HCT116 (cell line): Measurements from ENCODE around the gene MDFIC2.

Source experiments
- EZH2 ChIP-seq: fragments of 200-600 bp; sonication (generic); IDR thresholded peaks from 2 replicates; pipeline ENCODE4 v1.6.1; 2017; ENCODE audit warnings: antibody characterized with exemption, mixed run types
- POLR2A ChIP-seq: IDR thresholded peaks from 2 replicates; pipeline ENCODE4 v1.7.0; 2011; ENCODE audit warnings: borderline replicate concordance; ENCODE audit not compliant: insufficient read depth, insufficient read length; ENCODE audit errors: extremely low read depth
- SIN3A ChIP-seq: IDR thresholded peaks from 2 replicates; pipeline ENCODE4 v1.6.1; 2012; ENCODE audit warnings: low read depth
- ZFX ChIP-seq: fragments of 450-650 bp; IDR thresholded peaks from 2 replicates; pipeline ENCODE4 v1.6.1; 2017
- TF ChIP-seq, protein P1 (sequence below), 3 experiments: fragments of 200-600 bp in 1 of 3; sonication (generic) in 1 of 3; IDR thresholded peaks in 2 of 3; conservative IDR thresholded peaks in 1 of 3; 2 replicates each; pipeline ENCODE4 v1.5.1; 2012 to 2017; ENCODE audit warnings: low read depth in 2 of 3, low read length in 2 of 3, antibody characterized with exemption in 1 of 3, borderline replicate concordance in 1 of 3, control low read depth in 1 of 3, mild to moderate bottlenecking in 1 of 3, mixed read lengths in 1 of 3, mixed run types in 1 of 3, moderate library complexity in 1 of 3; ENCODE audit not compliant: insufficient read depth in 1 of 3
- TF ChIP-seq, protein P2 (sequence below): IDR thresholded peaks from 2 replicates; pipeline ENCODE4 v1.6.1; 2012; ENCODE audit warnings: low read depth

DNA sequence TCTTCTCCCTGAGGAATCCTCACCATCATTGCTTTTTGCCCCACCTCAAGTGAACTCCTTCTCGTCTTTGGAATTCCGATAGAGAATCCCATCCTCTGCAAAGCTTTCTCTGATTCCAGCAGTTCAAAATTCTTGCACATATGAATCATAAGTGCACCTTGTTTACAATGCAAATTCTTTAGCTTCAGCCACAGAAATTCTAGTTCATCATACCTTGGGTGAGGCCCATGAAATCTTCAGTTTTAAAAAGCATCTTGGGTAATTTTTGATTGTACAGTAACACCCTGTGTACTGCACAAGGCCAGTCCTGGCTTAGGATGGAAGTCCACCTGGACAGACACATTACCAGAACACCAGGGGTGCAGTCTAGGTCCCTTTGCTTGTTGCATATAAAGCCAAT, 30.8 kb downstream of the MDFIC2 start:
- TF ChIP-seq POLR2A, result no peak
- TF ChIP-seq EZH2, result no peak
- no peak for TF ChIP-seq SIN3A
- no peak for TF ChIP-seq ZFX
- TF ChIP-seq, protein P1, sequence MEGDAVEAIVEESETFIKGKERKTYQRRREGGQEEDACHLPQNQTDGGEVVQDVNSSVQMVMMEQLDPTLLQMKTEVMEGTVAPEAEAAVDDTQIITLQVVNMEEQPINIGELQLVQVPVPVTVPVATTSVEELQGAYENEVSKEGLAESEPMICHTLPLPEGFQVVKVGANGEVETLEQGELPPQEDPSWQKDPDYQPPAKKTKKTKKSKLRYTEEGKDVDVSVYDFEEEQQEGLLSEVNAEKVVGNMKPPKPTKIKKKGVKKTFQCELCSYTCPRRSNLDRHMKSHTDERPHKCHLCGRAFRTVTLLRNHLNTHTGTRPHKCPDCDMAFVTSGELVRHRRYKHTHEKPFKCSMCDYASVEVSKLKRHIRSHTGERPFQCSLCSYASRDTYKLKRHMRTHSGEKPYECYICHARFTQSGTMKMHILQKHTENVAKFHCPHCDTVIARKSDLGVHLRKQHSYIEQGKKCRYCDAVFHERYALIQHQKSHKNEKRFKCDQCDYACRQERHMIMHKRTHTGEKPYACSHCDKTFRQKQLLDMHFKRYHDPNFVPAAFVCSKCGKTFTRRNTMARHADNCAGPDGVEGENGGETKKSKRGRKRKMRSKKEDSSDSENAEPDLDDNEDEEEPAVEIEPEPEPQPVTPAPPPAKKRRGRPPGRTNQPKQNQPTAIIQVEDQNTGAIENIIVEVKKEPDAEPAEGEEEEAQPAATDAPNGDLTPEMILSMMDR (IDR thresholded peaks at IDR 0.05 in 2 of 3, conservative IDR thresholded peaks at IDR 0.05 in 1 of 3; ENCODE audit: borderline replicate concordance in 1 of 3, insufficient read depth in 1 of 3, low read depth in 2 of 3, low read length in 2 of 3), result no peak
- TF ChIP-seq, protein P2, sequence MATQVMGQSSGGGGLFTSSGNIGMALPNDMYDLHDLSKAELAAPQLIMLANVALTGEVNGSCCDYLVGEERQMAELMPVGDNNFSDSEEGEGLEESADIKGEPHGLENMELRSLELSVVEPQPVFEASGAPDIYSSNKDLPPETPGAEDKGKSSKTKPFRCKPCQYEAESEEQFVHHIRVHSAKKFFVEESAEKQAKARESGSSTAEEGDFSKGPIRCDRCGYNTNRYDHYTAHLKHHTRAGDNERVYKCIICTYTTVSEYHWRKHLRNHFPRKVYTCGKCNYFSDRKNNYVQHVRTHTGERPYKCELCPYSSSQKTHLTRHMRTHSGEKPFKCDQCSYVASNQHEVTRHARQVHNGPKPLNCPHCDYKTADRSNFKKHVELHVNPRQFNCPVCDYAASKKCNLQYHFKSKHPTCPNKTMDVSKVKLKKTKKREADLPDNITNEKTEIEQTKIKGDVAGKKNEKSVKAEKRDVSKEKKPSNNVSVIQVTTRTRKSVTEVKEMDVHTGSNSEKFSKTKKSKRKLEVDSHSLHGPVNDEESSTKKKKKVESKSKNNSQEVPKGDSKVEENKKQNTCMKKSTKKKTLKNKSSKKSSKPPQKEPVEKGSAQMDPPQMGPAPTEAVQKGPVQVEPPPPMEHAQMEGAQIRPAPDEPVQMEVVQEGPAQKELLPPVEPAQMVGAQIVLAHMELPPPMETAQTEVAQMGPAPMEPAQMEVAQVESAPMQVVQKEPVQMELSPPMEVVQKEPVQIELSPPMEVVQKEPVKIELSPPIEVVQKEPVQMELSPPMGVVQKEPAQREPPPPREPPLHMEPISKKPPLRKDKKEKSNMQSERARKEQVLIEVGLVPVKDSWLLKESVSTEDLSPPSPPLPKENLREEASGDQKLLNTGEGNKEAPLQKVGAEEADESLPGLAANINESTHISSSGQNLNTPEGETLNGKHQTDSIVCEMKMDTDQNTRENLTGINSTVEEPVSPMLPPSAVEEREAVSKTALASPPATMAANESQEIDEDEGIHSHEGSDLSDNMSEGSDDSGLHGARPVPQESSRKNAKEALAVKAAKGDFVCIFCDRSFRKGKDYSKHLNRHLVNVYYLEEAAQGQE, result no peak
